T-cell (primary cell): ENCODE data around the gene XPNPEP2. TPM values are rescaled to one million over a fixed set of nuclear protein-coding genes. Genes with fewer than 3 reads are reported as not detected.

ENCODE experiments used
- ATAC-seq, 4 experiments: fragments of 200-7000 bp in 3 of 4; fragments of 150-1000 bp in 1 of 4; cut with Tn5 transposase; replicated peaks in 1 of 4; 1 replicate in 3 of 4; 2 replicates in 1 of 4; pipeline ENCODE4 v1.10.0; 2021; ENCODE audit warnings: moderate library complexity in 3 of 4, mild to moderate bottlenecking in 2 of 4, moderate number of reproducible peaks in 1 of 4
- CTCF ChIA-PET, 2 donors: fragments of 300-600 bp; sonication (Branson Sonifier 250); formaldehyde crosslinking; loops; one replicate each; lab custom pipeline; 2022; ENCODE audit warnings: antibody characterized with exemption in 2 of 2; lab: Charles Lee
- POLR2A ChIA-PET, 2 donors: fragments of 300-600 bp; sonication (Branson Sonifier 250); formaldehyde crosslinking; loops; one replicate each; lab custom pipeline; 2022; ENCODE audit warnings: antibody characterized with exemption in 2 of 2; lab: Charles Lee
- DNase-seq, 35 experiments: peaks; one replicate each; pipeline versions ENCODE4 v3.0.0 to v3.0.0-alpha.2; 2013 to 2023
- H3K27ac ChIP-seq: one replicate; pipeline ENCODE4 v1.5.1; 2013; ENCODE audit warnings: low read length
- H3K27me3 ChIP-seq, 2 experiments: replicated peaks in 1 of 2; 1 replicate in 1 of 2; 2 replicates in 1 of 2; pipeline versions ENCODE4 v1.6.1 to v1.7.0; 2013; ENCODE audit warnings: low read length in 1 of 2, mixed read lengths in 1 of 2; ENCODE audit not compliant: control insufficient read depth in 2 of 2, insufficient read depth in 2 of 2; ENCODE audit errors: extremely low read depth in 1 of 2
- H3K36me3 ChIP-seq, 2 donors: 1 replicate in 1 of 2; 2 replicates in 1 of 2; pipeline versions ENCODE4 v1.6.1 to v1.7.0; 2013; ENCODE audit warnings: low read length in 1 of 2; ENCODE audit not compliant: control insufficient read depth in 2 of 2, insufficient read depth in 1 of 2; ENCODE audit errors: extremely low read depth in 1 of 2
- H3K4me1 ChIP-seq, 2 experiments: 1 replicate in 1 of 2; 2 replicates in 1 of 2; pipeline versions ENCODE4 v1.6.1 to v1.7.0; 2013; ENCODE audit warnings: low read length in 2 of 2, mixed read lengths in 1 of 2; ENCODE audit not compliant: insufficient read depth in 2 of 2, control insufficient read depth in 1 of 2; ENCODE audit errors: extremely low read depth in 1 of 2
- H3K4me3 ChIP-seq, 2 donors: 1 replicate in 1 of 2; 2 replicates in 1 of 2; pipeline versions ENCODE4 v1.5.1 to v1.7.0; 2013; ENCODE audit warnings: mild to moderate bottlenecking in 2 of 2, low read length in 1 of 2, moderate library complexity in 1 of 2; ENCODE audit not compliant: control insufficient read depth in 1 of 2; ENCODE audit errors: extremely low read depth in 1 of 2
- H3K9me3 ChIP-seq: 2 replicates; pipeline ENCODE4 v1.7.0; 2013
- H3K27ac Mint-ChIP-seq, 2 donors: one replicate each; pipeline ENCODE4 v1.8.0; 2020 to 2021; ENCODE audit warnings: mild to moderate bottlenecking in 2 of 2, mixed read lengths in 2 of 2
- H3K27me3 Mint-ChIP-seq, 2 donors: one replicate each; pipeline ENCODE4 v1.8.0; 2021 to 2022; ENCODE audit warnings: mixed read lengths in 2 of 2
- H3K36me3 Mint-ChIP-seq: one replicate; pipeline ENCODE4 v1.8.0; 2021; ENCODE audit warnings: mixed read lengths
- H3K4me1 Mint-ChIP-seq, 3 donors: one replicate each; pipeline ENCODE4 v1.8.0; 2020 to 2022; ENCODE audit warnings: mixed read lengths in 3 of 3, mild to moderate bottlenecking in 1 of 3
- H3K4me3 Mint-ChIP-seq, 3 donors: one replicate each; pipeline ENCODE4 v1.8.0; 2020 to 2022; ENCODE audit warnings: mild to moderate bottlenecking in 3 of 3, mixed read lengths in 3 of 3, moderate library complexity in 3 of 3
- H3K9me3 Mint-ChIP-seq, 3 donors: one replicate each; pipeline ENCODE4 v1.8.0; 2020 to 2022; ENCODE audit warnings: mixed read lengths in 3 of 3
- WGBS: methylation state at CpG from one replicate; pipeline ENCODE4 v1.1.5; 2013; ENCODE audit warnings: missing lambda C conversion rate; ENCODE audit not compliant: insufficient coverage; 5-methylcytosine and 5-hydroxymethylcytosine counted together
- total RNA-seq, 35 experiments: library from RNA in 6 of 35; stranded (reverse) in 6 of 35; fragments of 120-200 nt in 1 of 35; gene quantifications; one replicate each; pipeline versions ENCODE4 v1.2.1 to v1.2.4 and lab custom pipeline; 2013 to 2026

XPNPEP2 gene
- total RNA-seq, 5 donors from 2014 or later (not counting 1 experiment from before 2014, with no cell fraction given), result 0.20 to 0.84 (median 0.37) TPM; not detected in 1

DNA sequence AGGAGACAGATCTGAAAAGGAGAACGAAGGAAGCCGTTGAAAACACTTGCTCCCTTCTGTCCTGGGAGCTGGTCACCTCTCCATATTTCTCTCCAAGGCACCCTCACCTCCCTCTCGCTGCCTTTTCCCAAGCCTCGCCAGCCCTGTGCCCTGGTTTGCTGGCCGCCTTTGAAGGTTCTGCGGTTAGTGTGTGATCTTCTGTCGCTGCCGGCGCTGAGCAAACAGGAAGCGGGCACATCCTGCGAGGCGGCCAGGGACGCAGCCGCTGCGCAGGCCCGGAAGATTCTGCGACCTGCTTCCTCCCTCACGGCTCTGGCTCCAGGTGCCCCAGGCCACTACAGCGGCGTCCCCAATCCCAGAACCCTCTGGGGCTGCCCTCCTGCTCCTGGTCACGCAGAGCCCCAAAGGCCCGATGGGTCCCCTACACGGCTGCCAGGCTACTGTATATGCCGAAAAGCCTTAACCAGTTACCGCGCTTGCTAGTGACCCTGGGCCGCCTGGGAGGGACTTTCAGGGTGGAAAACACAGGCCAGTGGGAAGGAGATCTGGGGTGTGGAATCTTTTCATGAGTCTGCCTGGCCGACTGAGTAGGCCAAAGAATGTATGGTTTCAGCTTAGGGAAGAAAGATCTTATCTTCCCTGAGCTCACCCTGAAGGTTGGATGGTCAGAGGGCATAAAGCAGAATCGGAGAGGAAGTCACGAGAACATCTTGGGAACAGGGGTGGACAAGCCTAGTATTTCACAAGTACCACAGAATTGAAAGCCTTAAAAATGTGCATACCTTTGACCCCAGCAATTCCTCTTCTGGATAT is 38.6 kb downstream of the XPNPEP2 start:
- ATAC-seq (peak; percentile 44 to 60 (median 48)), DNase-seq (peak; percentile 59 to 87 (median 70))
- peak overlapping the region; percentile 73 to 98 (median 74) for H3K4me3 Mint-ChIP-seq
- Histone ChIP-seq H3K36me3 (peaks cover 0 to 10% of the 10 kb centered on the region in 2 donors), H3K9me3 (no peaks in the 10 kb centered on the region), H3K4me3 (peak overlapping the region; percentile 42 to 66), H3K27ac (peak overlapping the region; percentile 83), H3K27me3 (no peaks in the 10 kb centered on the region), H3K4me1 (peaks cover 35 to 76% of the 10 kb centered on the region in 2 experiments)
- no peaks in the 10 kb centered on the region for H3K27me3 Mint-ChIP-seq
- 0% methylated on average over 11 of the region's 30 CpGs for WGBS
- CTCF ChIA-PET, result interaction anchor here in 1 of 2 donors (1.4 kb wide), 1 partner anchor 19 kb away, joined by 6 read pairs; no protein-coding TSS in a partner anchor
- H3K27ac Mint-ChIP-seq, result peak overlapping the region; percentile 84 to 97
- POLR2A ChIA-PET, result interaction anchor here in 1 of 2 donors (0.7 kb wide), 1 partner anchor 21 kb away, joined by 3 read pairs; no protein-coding TSS in a partner anchor
- no peaks in the 10 kb centered on the region for H3K36me3 Mint-ChIP-seq
- peaks cover 72 to 81% (median 74%) of the 10 kb centered on the region in 3 donors for H3K4me1 Mint-ChIP-seq
- H3K9me3 Mint-ChIP-seq, result no peaks in the 10 kb centered on the region

DNA sequence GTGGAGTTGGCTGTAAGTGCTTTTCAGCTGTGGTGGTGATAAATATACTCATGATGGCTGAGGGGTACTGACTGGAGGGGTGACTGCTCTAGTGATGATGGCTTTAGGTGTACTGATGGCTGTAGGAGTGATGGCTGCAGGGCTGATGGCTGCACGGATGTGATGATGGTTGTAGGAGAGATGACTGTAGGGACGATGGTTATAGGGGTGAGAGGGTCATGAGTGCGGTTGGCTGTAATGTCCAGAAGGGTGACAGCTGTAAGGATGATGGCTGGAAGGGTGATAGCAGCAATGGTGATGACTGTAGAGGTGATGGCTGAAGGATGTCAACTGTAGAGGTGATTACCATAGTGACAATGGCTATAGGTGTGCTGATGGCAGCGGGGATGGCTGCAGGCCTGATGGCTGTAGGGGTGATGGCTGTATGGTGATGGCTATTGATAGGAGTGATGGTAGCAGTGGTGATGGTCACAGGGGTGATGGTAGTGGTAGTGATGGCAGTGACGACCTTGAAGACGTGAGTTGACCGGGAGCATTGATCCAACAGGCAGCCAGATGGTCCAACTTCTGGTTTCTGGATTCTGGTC is 40.4 kb downstream of the XPNPEP2 start:
- Mint-ChIP-seq H3K4me1 (peaks cover 70 to 83% (median 73%) of the 10 kb centered on the region in 3 donors), H3K9me3 (no peaks in the 10 kb centered on the region), H3K27me3 (no peaks in the 10 kb centered on the region), H3K4me3 (peak overlapping the region; percentile 90 to 98 (median 94)), H3K36me3 (peaks cover 14% of the 10 kb centered on the region), H3K27ac (peak overlapping the region; percentile 84 to 97)
- peak overlapping the region; percentile 82 to 87 for H3K4me3 ChIP-seq
- POLR2A ChIA-PET, result interaction anchor here in 1 of 2 donors (1.2 kb wide), 1 partner anchor 10 kb away, joined by 3 read pairs; no protein-coding TSS in a partner anchor
- H3K36me3 ChIP-seq, result peaks cover 0 to 26% of the 10 kb centered on the region in 2 donors
- no peaks in the 10 kb centered on the region for H3K27me3 ChIP-seq
- no peaks in the 10 kb centered on the region for H3K9me3 ChIP-seq
- ATAC-seq, result no peak
- H3K27ac ChIP-seq, result peak overlapping the region; percentile 83
- DNase-seq, result no peak
- CTCF ChIA-PET, result interaction anchor here in 1 of 2 donors (1.0 kb wide), 1 partner anchor 10 kb away, joined by 3 read pairs; no protein-coding TSS in a partner anchor
- H3K4me1 ChIP-seq, result peaks cover 26 to 75% of the 10 kb centered on the region in 2 experiments
- WGBS, result 50% methylated on average over 7 of the region's 7 CpGs

- Histone ChIP-seq H3K27ac (peak within 1 kb of the TSS; percentile 83), H3K36me3 (peaks cover 0 to 31% of the 10 kb centered on the region in 2 donors), H3K4me1 (peaks cover 29 to 74% of the 10 kb centered on the region in 2 experiments), H3K9me3 (no peaks in the 10 kb centered on the region), H3K27me3 (no peaks in the 10 kb centered on the region), H3K4me3 (peak within 1 kb of the TSS; percentile 82 to 87)
- WGBS, result 0% methylated on average over 7 of the region's 13 CpGs
- Mint-ChIP-seq H3K4me3 (peak within 1 kb of the TSS; percentile 90 to 98 (median 94)), H3K27ac (peak within 1 kb of the TSS; percentile 84 to 97), H3K9me3 (no peaks in the 10 kb centered on the region), H3K4me1 (peaks cover 72 to 80% (median 74%) of the 10 kb centered on the region in 3 donors), H3K36me3 (peaks cover 19% of the 10 kb centered on the region), H3K27me3 (no peaks in the 10 kb centered on the region)
- peak in 34 of 35 experiments; percentile 41 to 78 (median 60) for DNase-seq
- POLR2A ChIA-PET, result interaction anchor here in 1 of 2 donors (1.2 kb wide), 1 partner anchor 10 kb away, joined by 3 read pairs; no protein-coding TSS in a partner anchor
- CTCF ChIA-PET, result interaction anchor here in 1 of 2 donors (1.0 to 1.1 kb wide), 2 partner anchors 10 to 20 kb away, joined by 3 read pairs; no protein-coding TSS in a partner anchor
- peak; percentile 30 to 46 (median 40) for ATAC-seq
Observed at GRCh38 chrX:129779747-129780146, 41.0 kb downstream of the XPNPEP2 start, which contains the start of gene SASH3. SASH3 (plus strand) TSS chrX:129779949; CDS start chrX:129780098, 149 bp downstream.

GRCh38 chrX:129780441-129781105 is 41.8 kb downstream of the XPNPEP2 start:
- no peaks in the 10 kb centered on the region for H3K9me3 ChIP-seq
- Mint-ChIP-seq H3K36me3 (peaks cover 19% of the 10 kb centered on the region), H3K4me3 (peak overlapping the region; percentile 90 to 98 (median 94)), H3K9me3 (no peaks in the 10 kb centered on the region), H3K27me3 (no peaks in the 10 kb centered on the region), H3K27ac (peak overlapping the region; percentile 84 to 97), H3K4me1 (peaks cover 69 to 79% (median 72%) of the 10 kb centered on the region in 3 donors)
- ChIA-PET CTCF (interaction anchor here (0.5 to 1.7 kb wide), 11 partner anchors 8 to 124 kb away, joined by 3 to 11 read pairs (median 4); no protein-coding TSS in a partner anchor), POLR2A (interaction anchor here (0.6 to 1.5 kb wide), 6 partner anchors 8 to 379 kb away, joined by 3 to 7 read pairs (median 3); no protein-coding TSS in a partner anchor)
- peaks cover 0 to 35% of the 10 kb centered on the region in 2 donors for H3K36me3 ChIP-seq
- WGBS, result 0% methylated on average over 3 of the region's 6 CpGs
- H3K4me3 ChIP-seq, result peak overlapping the region; percentile 82 to 87
- no peak for ATAC-seq
- DNase-seq, result no peak
- H3K4me1 ChIP-seq, result peaks cover 29 to 73% of the 10 kb centered on the region in 2 experiments
- H3K27me3 ChIP-seq, result no peaks in the 10 kb centered on the region
- H3K27ac ChIP-seq, result peak overlapping the region; percentile 83

GRCh38 chrX:129781134-129781672 is 42.4 kb downstream of the XPNPEP2 start:
- 0% methylated on average over 2 of the region's 8 CpGs for WGBS
- Histone ChIP-seq H3K27me3 (no peaks in the 10 kb centered on the region), H3K36me3 (peaks cover 0 to 39% of the 10 kb centered on the region in 2 donors), H3K9me3 (no peaks in the 10 kb centered on the region), H3K27ac (peak overlapping the region; percentile 83), H3K4me1 (peaks cover 31 to 73% of the 10 kb centered on the region in 2 experiments), H3K4me3 (peak overlapping the region; percentile 82 to 87)
- Mint-ChIP-seq H3K4me3 (peak overlapping the region; percentile 90 to 98 (median 94)), H3K36me3 (peaks cover 19% of the 10 kb centered on the region), H3K9me3 (no peaks in the 10 kb centered on the region), H3K27me3 (no peaks in the 10 kb centered on the region), H3K4me1 (peaks cover 75 to 84% (median 75%) of the 10 kb centered on the region in 3 donors), H3K27ac (peak overlapping the region; percentile 84 to 97)
- CTCF ChIA-PET, result interaction anchor here (0.5 to 1.7 kb wide), 9 partner anchors 9 to 141 kb away, joined by 3 to 11 read pairs (median 5); no protein-coding TSS in a partner anchor
- ATAC-seq (peak; percentile 71 to 80 (median 76)), DNase-seq (peak; percentile 47 to 95 (median 86))
- POLR2A ChIA-PET, result interaction anchor here (0.5 to 1.6 kb wide), 8 partner anchors 9 to 378 kb away, joined by 3 to 7 read pairs (median 4); no protein-coding TSS in a partner anchor
